ENCODE measurements around the gene ADAM10.

ADAM10 gene

GRCh38 chr15:58569455-58569854 is 180.1 kb downstream of the ADAM10 start:
- TF ChIP-seq SPI1 (IDR thresholded peaks at IDR 0.05; ENCODE audit: borderline replicate concordance, low read depth) (no peak), REST (IDR thresholded peaks at IDR 0.05; ENCODE audit: insufficient replicate concordance, low read depth) (no peak), CTCF (IDR thresholded peaks at IDR 0.05; ENCODE audit: insufficient read depth, low read length) (no peak), POLR2AphosphoS5 (IDR thresholded peaks at IDR 0.05; ENCODE audit: low read depth) (no peak), GABPA (IDR thresholded peaks at IDR 0.05; ENCODE audit: low read depth) (no peak)
- Histone ChIP-seq H3K27ac (replicated peaks) (no peak overlapping the region), H3K27me3 (ENCODE audit: insufficient read depth, poor library complexity, severe bottlenecking) (no peaks in the 10 kb centered on the region), H3K4me3 (replicated peaks; ENCODE audit: insufficient read depth, low read length) (no peak overlapping the region)
- DNase-seq (ENCODE audit: low read depth in 1 of 2, low spot score in 1 of 2) = no peak

- no peak for TF ChIP-seq POLR2AphosphoS5 (IDR thresholded peaks at IDR 0.05; ENCODE audit: low read depth)
- TF ChIP-seq SPI1 (IDR thresholded peaks at IDR 0.05; ENCODE audit: borderline replicate concordance, low read depth) = no peak; the same call in 1 of the 2 replicates
- no peak for TF ChIP-seq CTCF (IDR thresholded peaks at IDR 0.05; ENCODE audit: insufficient read depth, low read length)
- Histone ChIP-seq H3K27me3 (ENCODE audit: insufficient read depth, poor library complexity, severe bottlenecking) (no peaks in the 10 kb centered on the region), H3K4me3 (replicated peaks; ENCODE audit: insufficient read depth, low read length) (no peak overlapping the region), H3K27ac (replicated peaks) (no peak overlapping the region)
- peak; percentile 42 to 56 for DNase-seq (ENCODE audit: low read depth in 1 of 2, low spot score in 1 of 2)
These were observed 181.3 kb downstream of the ADAM10 start for GRCh38 chr15:58568157-58568571.

GRCh38 chr15:58566029-58566428 is 183.5 kb downstream of the ADAM10 start:
- no peak overlapping the region for H3K4me3 ChIP-seq (replicated peaks; ENCODE audit: insufficient read depth, low read length)
- H3K27ac ChIP-seq (replicated peaks) = no peak overlapping the region
- no peaks in the 10 kb centered on the region for H3K27me3 ChIP-seq (ENCODE audit: insufficient read depth, poor library complexity, severe bottlenecking)
- no peak for DNase-seq (ENCODE audit: low read depth in 1 of 2, low spot score in 1 of 2)
- TF ChIP-seq CTCF (IDR thresholded peaks at IDR 0.05; ENCODE audit: insufficient read depth, low read length) (no peak), REST (IDR thresholded peaks at IDR 0.05; ENCODE audit: insufficient replicate concordance, low read depth) (no peak), POLR2AphosphoS5 (IDR thresholded peaks at IDR 0.05; ENCODE audit: low read depth) (no peak), GABPA (IDR thresholded peaks at IDR 0.05; ENCODE audit: low read depth) (no peak), SPI1 (IDR thresholded peaks at IDR 0.05; ENCODE audit: borderline replicate concordance, low read depth) (no peak)

- TF ChIP-seq POLR2AphosphoS5 (IDR thresholded peaks at IDR 0.05; ENCODE audit: low read depth) (no peak), REST (IDR thresholded peaks at IDR 0.05; ENCODE audit: insufficient replicate concordance, low read depth) (no peak), GABPA (IDR thresholded peaks at IDR 0.05; ENCODE audit: low read depth) (no peak), CTCF (IDR thresholded peaks at IDR 0.05; ENCODE audit: insufficient read depth, low read length) (no peak), SPI1 (IDR thresholded peaks at IDR 0.05; ENCODE audit: borderline replicate concordance, low read depth) (no peak)
- H3K27ac ChIP-seq (replicated peaks) = no peak overlapping the region
- H3K27me3 ChIP-seq (ENCODE audit: insufficient read depth, poor library complexity, severe bottlenecking) = no peaks in the 10 kb centered on the region
- H3K4me3 ChIP-seq (replicated peaks; ENCODE audit: insufficient read depth, low read length) = no peak overlapping the region
- DNase-seq (ENCODE audit: low read depth in 1 of 2, low spot score in 1 of 2) = no peak
These were observed 183.9 kb downstream of the ADAM10 start for GRCh38 chr15:58565619-58566018.

Data from HL-60 (cell line).